HepG2 (cell line): ENCODE results near the gene ZNFX1. TPM values are rescaled to one million over a fixed set of nuclear protein-coding genes. Genes with fewer than 3 reads are reported as not detected.

Experiments
- AGO2 ChIP-seq: fragments of 200-400 bp; formaldehyde crosslinking; optimal IDR thresholded peaks from 2 replicates; pipeline ENCODE3; 2017; ENCODE audit warnings: mild to moderate bottlenecking, low read depth, low read length, moderate library complexity
- CAMTA2 ChIP-seq: sonication (generic); formaldehyde crosslinking; IDR thresholded peaks from 2 replicates; pipeline ENCODE4 v1.4.0; 2020; ENCODE audit warnings: mild to moderate bottlenecking, missing genetic modification reagents, borderline replicate concordance
- FOXK1 ChIP-seq: sonication (generic); formaldehyde crosslinking; IDR thresholded peaks from 2 replicates; pipeline ENCODE4 v1.4.0; 2020; ENCODE audit warnings: low read depth, missing genetic modification reagents, borderline replicate concordance
- HINFP ChIP-seq: sonication (generic); formaldehyde crosslinking; IDR thresholded peaks from 2 replicates; pipeline ENCODE4 v1.4.0; 2020; ENCODE audit warnings: low read depth, mild to moderate bottlenecking, missing genetic modification reagents
- HNRNPL ChIP-seq: fragments of 200-400 bp; formaldehyde crosslinking; IDR thresholded peaks from 2 replicates; pipeline ENCODE4 v1.6.1; 2017; ENCODE audit warnings: mild to moderate bottlenecking, low read depth, low read length
- MEIS1 ChIP-seq: sonication (generic); formaldehyde crosslinking; IDR thresholded peaks from 2 replicates; pipeline ENCODE4 v1.9.0; 2021; ENCODE audit warnings: mild to moderate bottlenecking, missing genetic modification reagents, moderate library complexity, borderline replicate concordance
- NFE2L1 ChIP-seq: sonication (generic); formaldehyde crosslinking; IDR thresholded peaks from 2 replicates; pipeline ENCODE4 v1.4.0; 2020; ENCODE audit warnings: missing genetic modification reagents, mild to moderate bottlenecking, borderline replicate concordance
- POLR2AphosphoS5 ChIP-seq: IDR thresholded peaks from 2 replicates; pipeline ENCODE4 v1.6.1; 2012; ENCODE audit warnings: low read depth, low read length
- POLR2G ChIP-seq: fragments of 200-400 bp; formaldehyde crosslinking; IDR thresholded peaks from 2 replicates; pipeline ENCODE4 v1.6.1; 2018; ENCODE audit warnings: mild to moderate bottlenecking, low read depth, low read length, moderate library complexity
- RCOR2 ChIP-seq: IDR thresholded peaks from 2 replicates; pipeline ENCODE4 v1.6.1; 2016; ENCODE audit warnings: missing biosample characterization, missing genetic modification reagents
- THAP7 ChIP-seq: sonication (generic); formaldehyde crosslinking; IDR thresholded peaks from 2 replicates; pipeline ENCODE4 v1.8.1; 2023; ENCODE audit warnings: mild to moderate bottlenecking, missing genetic modification reagents
- TRIM24 ChIP-seq: sonication (generic); formaldehyde crosslinking; IDR thresholded peaks from 2 replicates; pipeline ENCODE4 v1.8.0; 2022; ENCODE audit warnings: mild to moderate bottlenecking, missing genetic modification reagents
- USF2 ChIP-seq, 2 experiments: sonication (generic) in 1 of 2; formaldehyde crosslinking in 1 of 2; IDR thresholded peaks; 2 replicates each; pipeline versions ENCODE4 v1.5.1 to v1.6.1; 2011 to 2020; ENCODE audit warnings: borderline replicate concordance in 1 of 2, low read depth in 1 of 2, low read length in 1 of 2, mild to moderate bottlenecking in 1 of 2, missing genetic modification reagents in 1 of 2, moderate library complexity in 1 of 2
- YEATS4 ChIP-seq: sonication (generic); formaldehyde crosslinking; IDR thresholded peaks from 2 replicates; pipeline ENCODE4 v1.4.0; 2020; ENCODE audit warnings: missing genetic modification reagents, borderline replicate concordance
- ZKSCAN5 ChIP-seq: sonication (generic); formaldehyde crosslinking; IDR thresholded peaks from 2 replicates; pipeline ENCODE4 v1.5.1; 2020; ENCODE audit warnings: mild to moderate bottlenecking, missing genetic modification reagents
- ZNF264 ChIP-seq: sonication (generic); formaldehyde crosslinking; IDR thresholded peaks from 2 replicates; pipeline ENCODE4 v1.4.0; 2020; ENCODE audit warnings: missing genetic modification reagents
- ZNF329 ChIP-seq: sonication (generic); formaldehyde crosslinking; IDR thresholded peaks from 2 replicates; pipeline ENCODE4 v1.9.0; 2021; ENCODE audit warnings: low read depth, mild to moderate bottlenecking, missing genetic modification reagents
- ZNF362 ChIP-seq: sonication (generic); formaldehyde crosslinking; IDR thresholded peaks from 2 replicates; pipeline ENCODE4 v1.4.0; 2020; ENCODE audit warnings: missing genetic modification reagents, mild to moderate bottlenecking, borderline replicate concordance
- ZNF414 ChIP-seq: sonication (generic); formaldehyde crosslinking; IDR thresholded peaks from 2 replicates; pipeline ENCODE4 v1.5.0; 2020; ENCODE audit warnings: missing genetic modification reagents
- ZNF562 ChIP-seq: sonication (generic); formaldehyde crosslinking; IDR thresholded peaks from 2 replicates; pipeline ENCODE4 v1.8.0; 2022; ENCODE audit warnings: missing genetic modification reagents, borderline replicate concordance
- ZNF574 ChIP-seq: sonication (generic); formaldehyde crosslinking; IDR thresholded peaks from 2 replicates; pipeline ENCODE4 v1.4.0; 2020; ENCODE audit warnings: missing genetic modification reagents
- polyA plus RNA-seq, 8 experiments: library from polyadenylated mRNA; depleted of rRNA in 3 of 8; stranded (reverse) in 7 of 8; unstranded in 1 of 8; fragments of >200 nt; fragmentation: Illumina TruSeq in 4 of 8; extraction: Trizol in 4 of 8; gene quantifications; 2 replicates each; pipeline versions ENCODE4 v1.2.1 to v1.2.3, GENCODE V29; 2011 to 2016; ENCODE audit warnings: low read depth in 4 of 8, missing spikeins in 1 of 8, mixed read lengths in 1 of 8; ENCODE audit not compliant: insufficient read depth in 1 of 8
- total RNA-seq, 5 experiments: library from RNA; depleted of rRNA; stranded (reverse); fragments of >200 nt; fragmentation: Illumina TruSeq; extraction: Trizol; gene quantifications; 2 replicates each; pipeline ENCODE4 v1.2.3, GENCODE V29; 2016; ENCODE audit warnings: low read depth in 1 of 5

ZNFX1 gene
- total and polyA plus RNA-seq, 2 of the 13 experiments (the other 11 are each of a cell fraction or from before 2014, with no cell fraction given) = 2.9 to 11.1 TPM

GRCh38 chr20:49285233-49285668 is 7.4 kb upstream of the ZNFX1 start (continued):
- TF ChIP-seq ZNF362 = no peak
- no peak for TF ChIP-seq MEIS1 (CRISPR knock-in tag)
- no peak for TF ChIP-seq YEATS4
- TF ChIP-seq ZNF264 (CRISPR knock-in tag) = no peak
- TF ChIP-seq RCOR2 = no peak
- TF ChIP-seq HNRNPL = no peak
- TF ChIP-seq USF2 (IDR thresholded peaks at IDR 0.05; ENCODE audit: low read depth, low read length) = no peak
- no peak for TF ChIP-seq USF2 (CRISPR knock-in tag; IDR thresholded peaks at IDR 0.05; ENCODE audit: borderline replicate concordance)
- peak; percentile 46 for TF ChIP-seq AGO2
- no peak for TF ChIP-seq ZNF574 (CRISPR knock-in tag)
- no peak for TF ChIP-seq FOXK1 (CRISPR knock-in tag)
- no peak for TF ChIP-seq ZNF414
- no peak for TF ChIP-seq CAMTA2 (CRISPR knock-in tag)
- TF ChIP-seq NFE2L1 = no peak
- TF ChIP-seq ZNF329 (CRISPR knock-in tag) = no peak
- no peak for TF ChIP-seq THAP7 (CRISPR knock-in tag)
- no peak for TF ChIP-seq ZNF562 (CRISPR knock-in tag)
- no peak for TF ChIP-seq TRIM24 (CRISPR knock-in tag)
- no peak for TF ChIP-seq ZKSCAN5 (CRISPR knock-in tag)
- TF ChIP-seq HINFP (CRISPR knock-in tag) = no peak
- 0 out of 2 replicates have a peak, but pooled peaks have one; percentile 11 for TF ChIP-seq POLR2G
- TF ChIP-seq POLR2AphosphoS5 = peak; percentile 30; the same call in 1 of the 2 replicates
